ENCODE results near the gene ZPBP.

ZPBP gene

GRCh38 chr7:50037086-50037485, 56.0 kb downstream of the ZPBP start:
- TF ChIP-seq CTCF (conservative IDR thresholded peaks at IDR 0.05), result no peak

GRCh38 chr7:50022991-50023390, 70.1 kb downstream of the ZPBP start:
- no peak overlapping the region for H3K27ac ChIP-seq
- no peak for TF ChIP-seq CTCF (conservative IDR thresholded peaks at IDR 0.05)

More at GRCh38 chr7:50037086-50037485, 56.0 kb downstream of the ZPBP start:
- H3K27ac ChIP-seq, result no peak overlapping the region

GRCh38 chr7:50022451-50022850, 70.6 kb downstream of the ZPBP start:
- H3K27ac ChIP-seq, result no peak overlapping the region
- no peak for TF ChIP-seq CTCF (conservative IDR thresholded peaks at IDR 0.05)

- no peak overlapping the region for H3K27ac ChIP-seq
- no peak for TF ChIP-seq CTCF (conservative IDR thresholded peaks at IDR 0.05)
Measured at GRCh38 chr7:49995681-49996080, 97.4 kb downstream of the ZPBP start.

- TF ChIP-seq CTCF (conservative IDR thresholded peaks at IDR 0.05), result no peak
- no peak overlapping the region for H3K27ac ChIP-seq
Measured at GRCh38 chr7:49986191-49986590, 106.9 kb downstream of the ZPBP start.

GRCh38 chr7:49980465-49980864, 112.6 kb downstream of the ZPBP start:
- no peak overlapping the region for H3K27ac ChIP-seq
- TF ChIP-seq CTCF (conservative IDR thresholded peaks at IDR 0.05), result no peak

GRCh38 chr7:49976238-49976637, 116.8 kb downstream of the ZPBP start:
- TF ChIP-seq CTCF (conservative IDR thresholded peaks at IDR 0.05), result no peak
- no peak overlapping the region for H3K27ac ChIP-seq

- no peak overlapping the region for H3K27ac ChIP-seq
- no peak for TF ChIP-seq CTCF (conservative IDR thresholded peaks at IDR 0.05)
Measured at GRCh38 chr7:49974035-49974434, 119.0 kb downstream of the ZPBP start.

Data from VCaP (cell line).